DOHH2 (cell line): Measurements from ENCODE around the gene SHLD1.

Experiments
- EZH2phosphoT487 ChIP-seq: fragments of 200-600 bp; sonication (generic); IDR thresholded peaks from 2 replicates; pipeline ENCODE4 v1.6.1; 2017; ENCODE audit warnings: borderline replicate concordance, mild to moderate bottlenecking, antibody characterized with exemption, low read length, moderate library complexity, mixed read lengths
- TF ChIP-seq, protein P1 (sequence below): fragments of 200-600 bp; sonication (generic); IDR thresholded peaks from one replicate; pipeline ENCODE4 v1.5.1; 2014; ENCODE audit warnings: antibody characterized with exemption, mild to moderate bottlenecking, low read depth, low read length; ENCODE audit not compliant: poor library complexity, severe bottlenecking

DNA sequence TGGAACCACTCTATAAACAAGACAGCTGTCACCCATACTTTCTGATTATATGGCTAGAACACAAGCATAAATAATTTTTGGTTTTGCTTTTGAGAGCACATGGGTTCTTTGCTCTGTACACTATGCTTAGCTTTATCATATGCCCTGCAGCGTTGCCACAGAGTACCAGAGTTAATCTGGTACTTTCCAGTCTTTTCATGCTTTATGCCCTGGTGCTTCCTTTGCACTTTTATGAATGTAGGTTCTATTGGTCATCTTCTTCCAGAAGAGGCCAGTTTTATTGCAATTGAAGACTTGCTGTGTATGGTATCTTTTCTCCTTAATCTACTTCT is 20.8 kb downstream of the SHLD1 start:
- TF ChIP-seq, protein P1, sequence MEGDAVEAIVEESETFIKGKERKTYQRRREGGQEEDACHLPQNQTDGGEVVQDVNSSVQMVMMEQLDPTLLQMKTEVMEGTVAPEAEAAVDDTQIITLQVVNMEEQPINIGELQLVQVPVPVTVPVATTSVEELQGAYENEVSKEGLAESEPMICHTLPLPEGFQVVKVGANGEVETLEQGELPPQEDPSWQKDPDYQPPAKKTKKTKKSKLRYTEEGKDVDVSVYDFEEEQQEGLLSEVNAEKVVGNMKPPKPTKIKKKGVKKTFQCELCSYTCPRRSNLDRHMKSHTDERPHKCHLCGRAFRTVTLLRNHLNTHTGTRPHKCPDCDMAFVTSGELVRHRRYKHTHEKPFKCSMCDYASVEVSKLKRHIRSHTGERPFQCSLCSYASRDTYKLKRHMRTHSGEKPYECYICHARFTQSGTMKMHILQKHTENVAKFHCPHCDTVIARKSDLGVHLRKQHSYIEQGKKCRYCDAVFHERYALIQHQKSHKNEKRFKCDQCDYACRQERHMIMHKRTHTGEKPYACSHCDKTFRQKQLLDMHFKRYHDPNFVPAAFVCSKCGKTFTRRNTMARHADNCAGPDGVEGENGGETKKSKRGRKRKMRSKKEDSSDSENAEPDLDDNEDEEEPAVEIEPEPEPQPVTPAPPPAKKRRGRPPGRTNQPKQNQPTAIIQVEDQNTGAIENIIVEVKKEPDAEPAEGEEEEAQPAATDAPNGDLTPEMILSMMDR, result no peak
- no peak for TF ChIP-seq EZH2phosphoT487
